Measurements from ENCODE around the gene TTLL10.
A peak's percentile ranks its signal among the peaks of the same experiment; 100 is the strongest.

The TTLL10 gene

DNA sequence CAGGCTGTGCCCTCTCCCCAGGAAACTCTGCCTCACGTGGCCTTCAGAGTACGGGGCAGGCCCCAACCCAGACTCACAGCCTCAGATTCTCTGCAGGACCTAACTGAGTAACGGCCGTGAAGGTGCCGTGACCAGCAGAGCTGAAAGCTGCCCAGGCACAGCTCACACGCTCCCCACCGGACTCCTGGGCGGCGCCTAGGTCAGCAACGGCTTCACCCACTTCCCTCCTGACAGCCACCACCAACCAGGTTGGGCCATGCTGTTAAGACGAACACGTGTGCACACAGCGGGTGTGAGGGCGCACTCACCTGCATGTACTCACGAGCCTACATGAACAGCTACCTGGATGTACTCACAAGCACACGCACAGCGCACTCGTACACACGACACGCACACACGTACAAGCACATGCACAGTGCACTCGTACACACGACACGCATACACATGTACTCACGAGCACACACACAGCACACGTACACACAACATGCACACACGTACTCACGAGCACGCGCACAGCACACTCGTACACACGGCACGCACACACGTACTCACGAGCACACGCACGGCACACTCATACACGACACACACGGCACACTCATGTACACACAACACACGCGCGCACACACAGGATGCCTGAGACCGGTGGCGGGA, 49.0 kb downstream of the TTLL10 start:
- no peak for DNase-seq (ENCODE audit: low spot score)

DNA sequence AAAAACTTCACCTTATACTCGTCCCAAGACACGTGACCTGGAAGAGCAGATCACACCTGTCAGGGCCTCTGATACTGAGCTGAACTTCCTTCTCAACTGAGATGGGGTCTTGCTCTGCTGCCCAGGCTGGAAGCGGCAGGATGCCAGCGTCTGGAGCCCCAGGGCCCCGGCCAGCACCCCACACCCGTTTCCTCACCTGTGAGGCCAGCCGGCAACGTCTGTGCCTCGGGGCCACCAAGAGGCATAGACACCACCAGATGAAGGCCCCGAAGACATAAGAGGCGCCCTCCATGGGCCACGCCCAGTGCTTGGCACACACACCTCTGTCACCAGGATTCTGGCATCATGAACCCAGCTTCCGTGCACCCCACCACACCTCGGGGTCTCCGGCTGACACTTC, 49.6 kb downstream of the TTLL10 start:
- DNase-seq (ENCODE audit: low spot score), result no peak

- no peak for DNase-seq (ENCODE audit: low spot score)
These were observed 50.2 kb downstream of the TTLL10 start for GRCh38 chr1:1223891-1224290.

DNA sequence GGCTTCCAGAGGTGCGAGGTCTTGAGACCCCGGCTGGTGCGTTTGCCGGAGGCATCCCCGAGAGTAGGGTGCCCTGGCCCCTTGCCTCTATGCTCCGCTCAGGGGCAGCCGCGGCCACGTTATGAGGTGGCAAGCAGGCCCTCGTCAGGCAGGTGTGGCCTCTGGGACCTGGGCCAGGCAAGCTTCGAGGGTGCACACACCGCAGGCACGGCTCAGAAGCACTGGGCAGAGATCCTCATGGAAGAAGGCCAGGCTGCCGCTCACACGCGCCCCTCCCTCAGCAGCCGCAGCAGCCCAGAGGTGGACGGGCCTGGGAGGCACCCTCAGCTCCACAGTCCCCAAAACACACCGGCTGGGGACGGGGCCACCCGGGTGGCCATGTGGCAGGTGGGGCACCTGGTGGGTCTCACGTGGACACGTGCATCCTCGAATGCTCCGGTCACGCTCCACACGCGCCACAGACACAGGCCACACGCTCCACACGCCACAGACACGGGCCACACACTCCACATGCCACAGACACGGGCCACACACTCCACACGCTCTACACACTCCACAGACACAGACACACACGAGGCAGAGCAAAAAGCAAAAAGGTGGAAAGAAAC, 51.7 kb downstream of the TTLL10 start:
- DNase-seq (ENCODE audit: low spot score), result no peak

DNA sequence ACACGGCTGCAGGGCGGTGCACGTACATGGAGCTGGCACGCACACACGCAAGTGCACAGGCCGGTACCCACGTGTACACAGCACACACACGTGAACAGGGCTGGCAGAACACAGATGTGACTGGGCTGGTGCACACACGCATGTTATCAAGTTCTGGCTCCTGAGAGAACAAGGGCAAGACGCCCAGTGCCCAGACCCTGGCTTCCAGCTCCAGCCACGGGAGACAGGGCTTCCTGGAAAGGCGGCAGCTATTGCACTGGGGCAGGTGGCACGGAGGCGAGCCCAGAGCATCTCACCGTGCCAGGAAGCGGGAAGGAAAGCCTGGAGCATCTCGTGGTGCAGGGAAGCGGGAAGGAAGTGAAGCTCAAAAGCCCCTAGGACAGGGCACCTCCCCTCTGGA, 52.2 kb downstream of the TTLL10 start:
- DNase-seq (ENCODE audit: low spot score), result no peak

DNA sequence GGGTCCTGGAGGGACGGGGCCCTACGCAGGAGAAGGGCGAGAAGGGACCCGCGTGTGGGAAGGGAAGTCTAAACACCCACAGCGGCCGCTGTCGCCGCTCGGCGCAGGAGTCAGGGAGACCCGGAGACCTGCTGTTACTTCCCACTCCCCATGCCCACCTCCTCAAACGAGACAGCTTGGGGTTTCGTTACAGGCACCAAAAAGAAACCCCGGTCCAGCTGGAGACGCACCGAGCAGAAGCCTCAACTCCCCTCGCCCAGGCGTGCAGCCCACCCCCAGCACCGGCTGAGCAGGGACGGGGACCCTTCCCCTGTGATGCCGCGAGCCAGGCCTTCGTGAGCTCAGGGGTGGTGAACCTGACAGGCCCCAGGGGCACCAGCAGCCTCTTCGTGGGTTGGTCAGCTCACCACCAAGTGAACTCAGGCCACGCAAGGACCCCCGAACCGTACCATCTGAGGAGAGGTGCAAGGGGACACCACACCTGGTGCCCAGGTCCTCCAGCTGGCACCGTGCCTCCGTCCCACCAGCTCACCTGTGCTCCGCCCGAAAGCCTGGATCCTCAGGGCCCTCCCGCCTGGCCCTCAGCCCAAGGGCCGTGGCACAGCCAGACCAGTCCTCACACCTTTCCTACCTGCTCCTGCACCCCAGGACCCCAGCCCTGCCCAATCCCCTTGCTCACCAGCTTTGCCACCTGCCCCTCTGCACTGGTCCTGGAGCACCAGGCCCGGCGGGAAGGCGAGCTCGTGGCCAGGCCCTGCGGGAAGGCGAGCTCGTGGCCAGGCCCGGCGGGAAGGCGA, 53.1 kb downstream of the TTLL10 start:
- no peak for DNase-seq (ENCODE audit: low spot score)

DNA sequence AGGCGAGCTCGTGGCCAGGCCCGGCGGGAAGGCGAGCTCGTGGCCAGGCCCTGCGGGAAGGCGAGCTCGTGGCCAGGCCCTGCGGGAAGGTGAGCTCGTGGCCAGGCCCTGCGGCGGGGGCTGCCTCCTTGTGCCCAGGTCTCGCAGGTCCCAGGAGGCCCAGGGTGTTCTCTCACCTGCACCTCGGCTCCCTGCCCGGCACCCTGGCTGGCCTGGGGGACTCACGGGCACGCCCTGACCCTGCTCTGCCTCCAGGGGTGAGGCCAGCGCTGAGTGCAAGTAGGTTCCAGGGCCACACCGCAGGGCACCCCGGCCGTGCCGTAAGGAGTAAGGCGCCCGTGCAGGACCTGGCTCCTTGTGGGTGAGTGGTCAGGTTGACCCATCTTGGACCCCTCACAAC, 53.7 kb downstream of the TTLL10 start:
- DNase-seq (ENCODE audit: low spot score), result no peak

DNA sequence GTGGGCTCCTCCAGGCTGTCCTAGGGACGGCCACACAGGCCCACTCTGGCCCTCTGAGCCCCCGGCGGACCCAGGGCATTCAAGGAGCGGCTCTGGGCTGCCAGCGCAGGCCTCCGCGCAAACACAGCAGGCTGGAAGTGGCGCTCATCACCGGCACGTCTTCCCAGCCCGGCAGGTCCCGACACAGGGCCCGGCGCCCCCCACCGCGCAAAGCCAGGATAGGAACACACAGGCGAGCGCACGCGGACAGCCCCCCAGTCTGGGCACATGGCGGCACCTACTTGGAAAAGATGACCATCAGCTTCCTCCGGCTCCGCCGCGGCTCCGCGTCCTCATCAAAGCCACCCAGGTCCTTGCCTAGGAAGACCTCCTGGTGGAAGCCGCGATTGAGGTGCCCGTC, 54.5 kb downstream of the TTLL10 start:
- DNase-seq (ENCODE audit: low spot score), result no peak

DNA sequence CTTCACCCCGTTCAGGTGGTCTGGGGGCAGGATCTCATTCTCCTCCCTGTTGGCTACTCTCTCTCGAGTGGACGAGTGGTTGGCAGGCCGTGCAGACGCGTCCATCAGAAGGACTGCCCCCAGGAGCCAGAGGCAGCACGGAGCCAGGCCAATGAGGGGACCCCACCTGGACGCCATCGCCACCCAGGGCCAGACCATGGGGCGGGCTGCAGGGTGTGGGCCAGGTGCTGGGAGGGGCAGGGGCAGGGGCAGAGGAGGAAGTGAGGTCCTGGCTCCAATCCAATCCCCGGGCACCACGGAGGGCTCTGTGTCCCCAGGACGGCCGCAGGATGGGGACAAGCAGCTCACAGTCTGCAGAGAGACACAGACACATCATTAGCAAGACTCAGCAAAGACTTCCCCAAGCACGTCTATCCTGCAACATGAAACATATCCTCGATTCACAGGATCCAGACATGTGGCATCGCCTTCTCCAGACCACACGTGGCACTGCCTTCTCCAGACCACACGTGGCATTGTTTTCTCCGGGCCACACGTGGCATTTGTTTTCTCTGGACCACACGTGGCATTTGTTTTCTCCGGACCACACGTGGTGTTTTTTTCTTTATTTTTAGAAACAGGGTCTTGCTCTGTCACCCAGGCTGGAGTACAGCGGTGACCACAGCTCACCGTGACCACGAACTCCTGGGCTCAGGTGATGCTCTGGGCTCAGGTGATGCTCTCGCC, 55.1 kb downstream of the TTLL10 start:
- no peak for DNase-seq (ENCODE audit: low spot score)

- no peak for DNase-seq (ENCODE audit: low spot score)
These were observed 56.1 kb downstream of the TTLL10 start for GRCh38 chr1:1229770-1230169.

GRCh38 chr1:1230656-1231399, 57.1 kb downstream of the TTLL10 start:
- peak; percentile 93 for DNase-seq (ENCODE audit: low spot score)

DNA sequence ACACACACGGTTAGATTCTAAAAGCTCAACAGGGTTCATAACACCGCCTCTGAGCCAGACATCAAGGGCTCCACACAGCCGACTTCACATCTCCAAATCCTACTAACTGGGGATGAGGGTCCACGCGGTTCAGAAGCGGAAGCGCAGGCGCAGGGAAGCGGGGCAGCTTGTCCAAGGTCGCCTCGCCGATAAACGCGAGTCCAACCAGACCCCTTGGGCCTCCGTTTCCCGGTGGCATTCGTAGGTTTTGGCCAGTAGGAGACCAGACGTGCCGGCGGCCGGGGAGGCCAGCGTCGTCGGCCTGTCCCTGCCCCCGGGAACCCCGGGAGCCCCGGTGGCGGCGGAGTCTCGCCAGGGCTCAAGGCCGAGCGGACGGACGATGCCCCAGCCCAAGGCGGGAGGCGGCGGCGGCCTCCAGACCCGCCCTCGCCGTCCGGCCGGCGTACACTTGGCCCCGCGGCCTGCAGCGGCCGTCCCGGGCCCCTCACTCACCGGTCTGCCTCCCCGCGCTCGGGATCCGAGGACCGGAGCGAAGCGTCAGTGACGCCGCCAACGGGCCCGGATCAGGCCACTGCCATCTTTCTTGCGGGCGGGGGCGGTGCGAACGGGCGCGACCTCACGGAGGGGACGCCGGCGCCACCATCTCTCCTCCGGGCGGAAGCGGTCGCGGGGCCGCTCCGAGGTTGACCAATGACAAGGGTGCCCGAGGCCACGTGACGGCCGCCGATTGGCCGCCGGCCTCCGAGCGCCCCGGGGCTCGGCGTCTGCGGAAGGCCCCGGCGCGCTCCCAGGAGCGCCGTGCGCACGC, 57.9 kb downstream of the TTLL10 start, which contains the start of gene SDF4:
Gene SDF4, minus strand, starts transcription at position 602 of the 808 bp plus-strand sequence. CDS start 3,229 bp downstream, outside the sequence.
- DNase-seq (ENCODE audit: low spot score), result peak; percentile 100

DNA sequence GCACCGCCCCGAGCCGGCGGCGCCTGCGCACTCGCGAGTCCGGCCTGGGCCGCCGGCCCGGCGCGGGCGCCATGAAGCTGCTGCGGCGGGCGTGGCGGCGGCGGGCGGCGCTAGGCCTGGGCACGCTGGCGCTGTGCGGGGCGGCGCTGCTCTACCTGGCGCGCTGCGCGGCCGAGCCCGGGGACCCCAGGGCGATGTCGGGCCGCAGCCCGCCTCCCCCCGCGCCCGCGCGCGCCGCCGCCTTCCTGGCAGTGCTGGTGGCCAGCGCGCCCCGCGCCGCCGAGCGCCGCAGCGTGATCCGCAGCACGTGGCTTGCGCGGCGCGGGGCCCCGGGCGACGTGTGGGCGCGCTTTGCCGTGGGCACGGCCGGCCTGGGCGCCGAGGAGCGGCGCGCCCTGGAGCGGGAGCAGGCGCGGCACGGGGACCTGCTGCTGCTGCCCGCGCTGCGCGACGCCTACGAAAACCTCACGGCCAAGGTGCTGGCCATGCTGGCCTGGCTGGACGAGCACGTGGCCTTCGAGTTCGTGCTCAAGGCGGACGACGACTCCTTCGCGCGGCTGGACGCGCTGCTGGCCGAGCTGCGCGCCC, 58.6 kb downstream of the TTLL10 start, which contains the start of gene B3GALT6:
Gene B3GALT6, plus strand, starts transcription at position 30 of the 588 bp plus-strand sequence. Its CDS starts 42 bp downstream, at position 72.
- DNase-seq (ENCODE audit: low spot score), result no peak

- DNase-seq (ENCODE audit: low spot score), result no peak
These were observed 59.3 kb downstream of the TTLL10 start for GRCh38 chr1:1232796-1233566.

- DNase-seq (ENCODE audit: low spot score), result no peak
These were observed 59.9 kb downstream of the TTLL10 start for GRCh38 chr1:1233567-1233892.

- no peak for DNase-seq (ENCODE audit: low spot score)
These were observed 60.6 kb downstream of the TTLL10 start for GRCh38 chr1:1234180-1234808.

DNA sequence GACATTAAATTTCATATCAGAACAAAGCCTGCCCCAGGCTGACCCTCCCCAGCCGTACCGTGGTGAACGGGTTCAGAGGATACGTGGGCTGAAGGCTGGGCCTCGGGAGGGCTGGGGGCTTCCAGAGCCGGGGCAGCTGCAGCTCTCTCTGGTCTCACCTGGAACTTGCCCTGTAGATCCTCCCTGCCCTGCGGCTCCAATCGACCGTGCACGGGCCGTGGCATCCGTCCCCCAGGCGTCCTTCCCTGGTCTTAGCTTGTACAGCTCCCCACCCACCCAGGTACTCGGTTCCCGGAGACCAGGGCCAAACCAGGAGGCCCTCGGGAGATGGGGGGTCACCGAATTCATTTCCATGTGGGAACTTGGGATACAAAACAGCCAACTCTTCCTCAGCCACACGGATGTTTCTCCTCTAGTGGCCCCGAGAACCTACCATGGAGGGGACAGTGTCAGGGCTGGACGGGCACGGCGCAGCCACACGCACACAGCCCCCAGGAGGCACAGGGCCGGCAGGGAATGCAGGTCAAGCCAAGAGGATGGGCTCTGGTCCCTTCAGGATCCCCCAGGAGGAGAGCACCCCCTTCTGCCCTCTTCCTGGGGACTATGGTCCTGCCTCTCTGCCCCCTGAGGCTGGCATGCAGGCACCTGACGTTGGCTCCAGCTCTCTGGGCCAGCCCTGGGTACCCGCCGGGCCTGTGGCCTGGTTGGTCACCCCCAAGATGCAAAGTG, 61.5 kb downstream of the TTLL10 start:
- DNase-seq (ENCODE audit: low spot score), result no peak

DNA sequence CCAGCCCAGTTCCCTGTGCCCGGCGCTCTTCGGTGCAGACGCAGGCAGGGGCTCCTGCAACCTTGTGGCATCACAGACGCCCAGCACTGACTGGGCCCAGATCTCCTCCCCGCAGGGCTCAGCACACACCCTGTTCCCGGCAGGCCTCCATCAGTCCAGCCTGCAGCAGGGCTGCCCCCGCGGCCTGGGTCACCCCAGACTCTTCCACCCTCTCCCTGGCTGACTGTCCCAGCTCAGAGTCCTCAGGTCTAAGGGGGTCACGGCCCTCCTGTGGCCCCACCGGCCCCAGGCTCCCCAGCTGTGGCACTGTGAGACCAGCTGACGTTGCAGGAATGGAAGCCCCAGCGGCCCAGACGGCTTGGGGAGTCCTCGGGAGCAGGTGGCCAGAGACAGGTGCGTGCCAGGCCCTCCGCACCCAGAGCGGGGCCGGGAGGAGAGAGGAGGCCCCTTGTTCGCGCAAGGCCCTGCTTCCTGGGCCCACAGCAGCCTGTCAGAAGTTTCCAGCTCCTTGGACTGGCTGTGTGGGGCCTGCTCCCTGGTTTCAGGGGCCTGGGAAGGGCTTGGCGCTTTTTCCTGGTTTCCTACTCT, 62.6 kb downstream of the TTLL10 start:
- no peak for DNase-seq (ENCODE audit: low spot score)
